ENCODE data around the gene PDLIM3.
"Not testable (repeated sequence)": the region's sequence is repeated elsewhere in the genome, so short reads cannot be mapped to it uniquely, and the experiment has no call there.

PDLIM3 gene, protein sequence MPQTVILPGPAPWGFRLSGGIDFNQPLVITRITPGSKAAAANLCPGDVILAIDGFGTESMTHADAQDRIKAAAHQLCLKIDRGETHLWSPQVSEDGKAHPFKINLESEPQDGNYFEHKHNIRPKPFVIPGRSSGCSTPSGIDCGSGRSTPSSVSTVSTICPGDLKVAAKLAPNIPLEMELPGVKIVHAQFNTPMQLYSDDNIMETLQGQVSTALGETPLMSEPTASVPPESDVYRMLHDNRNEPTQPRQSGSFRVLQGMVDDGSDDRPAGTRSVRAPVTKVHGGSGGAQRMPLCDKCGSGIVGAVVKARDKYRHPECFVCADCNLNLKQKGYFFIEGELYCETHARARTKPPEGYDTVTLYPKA

GRCh38 chr4:185534866-185535611 is at the start of gene PDLIM3:
Gene PDLIM3, minus strand, starts transcription at chr4:185535507. Its CDS starts 73 bp downstream, at chr4:185535434.
- peak; percentile 32 for DNase-seq

- no peak for DNase-seq
These were observed 48.5 kb upstream of the PDLIM3 start for GRCh38 chr4:185583813-185584212.

DNA sequence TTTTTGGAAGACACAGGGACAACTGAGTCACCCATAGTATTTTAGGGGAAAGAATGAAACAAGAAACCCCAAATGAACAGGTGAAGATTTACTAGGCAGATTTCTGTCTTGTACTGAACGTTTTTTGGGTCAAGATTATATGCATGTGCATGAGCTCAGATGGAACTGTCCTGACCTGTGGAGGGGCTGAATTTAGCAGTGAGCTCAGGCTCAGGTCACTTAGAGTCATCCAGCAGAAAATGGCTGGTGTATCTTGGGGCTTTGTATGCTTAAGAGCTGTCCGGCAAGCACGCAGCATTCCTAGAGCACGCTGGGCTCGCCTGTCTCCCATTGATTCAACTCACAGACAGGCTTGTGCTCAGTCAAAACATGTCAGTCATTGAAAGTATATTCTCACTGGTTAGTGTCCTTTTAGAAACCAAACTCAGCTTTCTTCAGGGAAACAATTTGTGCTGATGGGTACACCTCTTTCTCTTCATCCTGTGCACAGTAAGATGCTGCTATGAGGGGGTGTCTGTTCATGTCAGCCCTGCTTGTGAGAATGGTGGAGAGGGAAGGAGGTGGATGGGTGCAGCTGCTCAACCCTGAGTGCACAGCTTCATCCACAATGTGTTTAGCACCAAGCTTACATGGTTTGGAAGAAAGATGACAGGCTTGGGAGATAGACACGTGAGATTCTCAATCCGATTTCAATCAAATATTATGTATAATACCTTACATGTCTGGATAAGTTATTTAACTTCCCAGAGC is 47.5 kb upstream of the PDLIM3 start:
- DNase-seq: no peak

DNA sequence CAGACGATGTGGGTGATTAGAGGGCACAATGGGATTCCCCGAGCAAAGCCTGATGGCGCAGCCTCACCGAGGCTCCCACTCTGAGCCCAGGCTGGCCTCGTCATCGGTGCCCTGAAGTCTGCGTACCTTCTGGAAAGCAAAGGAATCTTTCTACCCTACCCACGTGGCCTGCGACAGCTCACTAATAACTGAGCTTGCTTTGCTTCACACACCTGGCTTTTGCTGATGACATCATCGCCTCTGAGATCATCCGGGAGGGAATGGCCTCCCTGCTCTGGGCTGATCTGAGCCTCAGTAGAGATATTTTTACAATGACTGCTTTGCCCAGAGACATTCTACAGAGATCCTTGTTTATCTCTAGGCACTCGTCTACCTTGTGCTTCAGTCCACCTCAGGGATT is 45.4 kb upstream of the PDLIM3 start:
- no peak for DNase-seq

- DNase-seq: no peak
These were observed 43.0 kb upstream of the PDLIM3 start for GRCh38 chr4:185578284-185578683.

- no peak for DNase-seq
These were observed 41.9 kb upstream of the PDLIM3 start for GRCh38 chr4:185576962-185577950.

- no peak for DNase-seq
These were observed 41.1 kb upstream of the PDLIM3 start for GRCh38 chr4:185576314-185576961.

DNA sequence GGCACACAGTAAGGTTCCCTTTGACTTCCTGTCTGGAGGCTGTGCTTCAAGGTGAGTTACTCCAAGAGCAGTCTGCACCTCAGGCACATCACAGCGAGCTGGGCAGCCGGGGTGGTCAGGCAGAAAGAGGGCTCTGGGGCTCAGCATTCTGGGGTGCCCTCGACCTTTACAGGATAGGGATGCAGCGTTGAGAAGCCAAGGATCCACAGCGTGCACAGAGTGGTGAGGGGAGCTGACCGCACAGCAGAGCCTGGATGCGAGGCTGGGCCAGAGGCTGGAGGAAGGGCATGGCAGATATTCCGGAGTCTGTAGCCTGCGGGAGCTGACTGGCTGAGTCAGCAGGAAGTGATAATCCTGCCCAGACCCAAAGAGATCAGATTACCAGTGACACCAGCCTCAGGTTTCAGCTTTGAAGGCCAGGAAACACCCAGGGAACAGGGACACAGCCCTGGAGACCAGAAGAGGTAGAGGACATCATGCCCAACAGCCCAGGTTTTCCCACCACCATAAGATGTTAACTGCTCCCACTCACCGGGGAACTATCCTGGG is 38.4 kb upstream of the PDLIM3 start:
- DNase-seq: peak; percentile 75

DNA sequence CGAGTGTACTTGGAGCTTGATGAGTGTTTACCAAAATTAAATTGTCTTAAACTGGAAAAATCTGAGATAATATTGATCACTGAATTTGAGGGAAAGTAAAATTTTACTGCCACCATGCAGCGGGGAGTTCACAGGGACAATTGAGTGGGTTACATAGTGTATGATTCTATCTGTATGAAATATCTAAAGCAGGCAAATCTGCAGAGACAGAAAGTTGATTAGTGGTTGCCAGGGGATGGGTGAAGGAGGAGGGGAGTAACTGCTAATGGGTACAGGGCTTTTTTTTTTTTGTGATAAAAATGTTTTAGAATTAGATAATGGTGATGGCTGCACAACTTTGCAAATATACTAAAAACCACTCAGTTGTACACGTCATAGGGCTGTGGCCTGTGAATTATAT is 35.4 kb upstream of the PDLIM3 start:
- DNase-seq: no peak

- no peak for DNase-seq
These were observed 32.4 kb upstream of the PDLIM3 start for GRCh38 chr4:185567381-185568376.

DNA sequence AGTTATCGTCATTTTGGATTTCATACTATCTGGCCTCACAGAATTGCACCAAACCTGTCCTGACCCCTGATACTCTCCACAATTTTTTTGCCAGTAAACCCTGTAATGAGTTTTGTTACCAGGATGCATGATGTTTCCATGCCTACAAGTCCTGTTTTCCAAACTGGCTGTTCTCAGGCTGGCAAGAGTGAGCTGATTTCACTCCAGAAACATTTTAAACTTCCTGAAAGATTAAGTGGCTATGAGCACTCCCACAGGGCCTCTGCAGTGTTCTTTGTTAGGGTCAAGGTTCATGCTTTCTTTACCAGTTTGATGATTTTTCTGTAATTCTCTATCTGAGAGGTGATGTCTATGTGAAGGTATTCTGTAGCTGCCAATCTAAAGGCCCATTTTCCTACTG is 31.7 kb upstream of the PDLIM3 start:
- peak; percentile 8 for DNase-seq

GRCh38 chr4:185566425-185566824 is 31.1 kb upstream of the PDLIM3 start:
- no peak for DNase-seq

- DNase-seq: no peak
These were observed 30.4 kb upstream of the PDLIM3 start for GRCh38 chr4:185565696-185566095.

DNA sequence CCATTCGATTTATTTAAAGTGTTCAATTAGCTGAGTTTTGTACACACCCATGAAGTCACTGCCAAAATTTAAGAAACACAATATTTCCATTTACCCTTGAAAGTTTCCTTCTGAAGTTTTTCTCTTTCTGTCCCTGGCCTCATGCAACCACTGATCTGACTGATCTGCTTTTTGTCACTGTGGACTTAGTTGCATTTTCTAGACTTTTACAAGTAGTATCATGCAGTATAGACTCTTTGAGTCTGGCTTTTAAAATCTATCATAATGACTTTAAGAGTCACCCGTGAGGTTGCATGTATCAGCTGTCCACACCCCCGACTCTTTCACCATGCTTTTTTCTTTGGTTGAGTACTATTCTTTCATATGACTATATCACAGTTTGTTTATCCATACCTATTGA is 29.0 kb upstream of the PDLIM3 start:
- no peak for DNase-seq

GRCh38 chr4:185562531-185562930 is 27.2 kb upstream of the PDLIM3 start:
- DNase-seq: no peak

DNA sequence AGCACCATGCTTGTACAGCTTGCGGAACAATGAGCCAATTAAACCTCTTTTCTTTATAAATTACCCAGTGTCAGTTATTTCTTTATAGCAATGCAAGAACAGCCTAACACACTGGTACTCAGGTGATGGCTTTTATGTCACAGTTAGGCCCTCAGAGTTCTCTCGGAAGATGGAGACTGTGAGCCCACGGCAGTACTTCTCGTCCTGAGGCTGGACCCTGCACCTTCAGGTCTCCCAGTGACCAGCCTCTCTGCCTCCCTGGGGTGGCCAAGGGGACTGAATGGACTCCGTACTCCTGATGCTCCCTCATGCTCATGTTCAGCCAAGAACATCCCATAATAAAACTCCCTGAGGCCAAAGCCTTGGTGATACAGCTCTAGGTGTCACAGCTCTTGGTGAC is 25.0 kb upstream of the PDLIM3 start:
- no peak for DNase-seq

DNA sequence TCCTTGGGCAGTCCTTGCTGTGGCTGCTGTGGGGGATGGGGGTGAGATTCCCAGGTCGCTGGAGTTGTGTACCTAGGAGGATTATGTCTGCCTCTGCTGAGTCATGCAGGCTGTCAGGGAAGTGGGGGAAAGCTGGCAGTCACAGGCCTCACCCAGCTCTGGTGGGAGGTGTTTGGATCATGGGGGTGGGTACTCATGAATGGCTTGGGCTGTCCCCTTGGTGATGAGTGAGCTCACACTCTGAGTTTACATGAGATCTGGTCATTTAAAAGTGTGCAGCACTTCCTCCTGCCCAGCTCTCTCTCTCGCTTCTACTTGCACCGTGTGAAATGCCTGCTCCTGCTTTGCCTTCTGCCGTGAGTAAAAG is 24.6 kb upstream of the PDLIM3 start:
- peak; percentile 23 for DNase-seq

DNA sequence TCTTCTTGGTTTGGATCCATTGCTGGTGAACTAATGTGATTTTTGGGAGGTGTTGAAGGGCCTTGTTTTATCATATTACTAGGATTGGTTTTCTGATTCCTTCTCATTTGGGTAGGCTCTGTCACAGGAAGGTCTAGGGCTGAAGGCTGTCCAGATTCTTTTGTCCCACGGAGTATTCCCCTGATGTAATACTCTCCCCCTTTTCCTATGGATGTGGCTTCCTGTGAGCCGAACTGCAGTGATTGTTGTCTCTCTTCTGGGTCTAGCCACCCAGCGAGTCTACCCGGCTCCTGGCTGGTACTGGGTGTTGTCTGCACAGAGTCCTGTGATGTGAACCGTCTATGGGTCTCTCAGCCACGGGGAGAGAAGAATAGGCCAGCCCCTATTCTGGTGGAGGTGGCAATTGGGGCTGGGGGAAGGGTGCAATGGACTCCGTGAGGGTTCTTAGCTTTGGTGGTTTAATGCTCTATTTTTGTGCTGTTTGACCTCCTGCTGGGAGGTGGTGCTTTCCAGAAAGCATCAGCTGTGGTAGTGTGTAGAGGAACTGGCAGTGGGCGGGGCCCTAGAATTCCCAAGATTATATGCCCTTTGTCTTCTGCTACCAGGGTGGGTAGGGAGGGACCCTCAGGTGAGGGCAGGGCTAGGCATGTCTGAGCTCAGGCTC is 24.1 kb upstream of the PDLIM3 start:
- DNase-seq: not testable (repeated sequence)

GRCh38 chr4:185554365-185555126 is 19.2 kb upstream of the PDLIM3 start:
- no peak for DNase-seq

Data from EL (cell line).